ENCODE results near the gene COL6A3.

COL6A3 gene

DNA sequence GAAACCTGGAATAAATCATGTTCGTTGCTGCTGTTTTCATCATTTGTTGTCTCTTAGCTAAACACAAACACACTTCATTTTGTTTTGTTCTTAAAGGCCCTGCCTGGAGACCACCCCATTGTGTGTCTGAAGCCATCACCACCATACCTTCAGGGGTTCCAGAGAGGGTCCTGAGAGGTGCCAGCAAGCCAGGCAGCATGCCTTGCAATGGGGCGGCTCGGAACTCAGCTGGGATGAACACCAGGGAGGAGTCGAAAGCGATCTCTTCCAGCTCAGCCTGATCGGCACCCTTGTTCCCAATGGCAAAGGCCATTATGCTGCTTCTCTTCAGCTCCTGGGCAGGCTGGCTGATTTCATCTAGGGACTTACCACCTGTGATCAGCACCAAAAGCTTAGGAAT lies 33.2 kb downstream of the COL6A3 start:
- H3K27ac ChIP-seq = no peak overlapping the region
- no peaks in the 10 kb centered on the region for H4K20me1 ChIP-seq (ENCODE audit: insufficient read depth)
- H3K79me2 ChIP-seq (ENCODE audit: insufficient read depth, low read depth) = no peaks in the 10 kb centered on the region

DNA sequence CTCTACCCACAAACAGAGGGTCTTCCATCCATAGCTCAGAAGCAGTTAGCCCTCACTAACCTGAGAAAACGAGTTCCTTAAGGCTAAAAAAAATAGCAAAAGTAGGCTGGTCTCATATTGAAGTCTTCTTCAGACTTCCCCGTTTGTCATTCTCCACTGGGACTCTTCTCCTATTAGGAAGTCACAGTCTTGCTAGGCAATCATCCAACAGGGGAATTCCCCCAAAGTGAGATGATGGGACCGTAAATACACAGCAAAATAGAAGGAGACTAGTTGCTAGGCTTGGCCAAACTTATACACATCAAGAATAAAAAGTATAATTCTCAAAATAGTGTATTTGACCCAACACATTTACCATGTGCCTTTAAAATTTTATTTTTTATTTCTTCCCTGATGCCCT lies 34.3 kb downstream of the COL6A3 start:
- Histone ChIP-seq H3K27me3 (ENCODE audit: insufficient read depth, low read depth) (no peaks in the 10 kb centered on the region), H3K4me1 (ENCODE audit: low read depth, poor library complexity, severe bottlenecking) (no peaks in the 10 kb centered on the region), H3K36me3 (ENCODE audit: insufficient read depth) (no peaks in the 10 kb centered on the region)

More for the DNA sequence above, 33.2 kb downstream of the COL6A3 start:
- no peaks in the 10 kb centered on the region for H3K4me1 ChIP-seq (ENCODE audit: low read depth, poor library complexity, severe bottlenecking)
- no peaks in the 10 kb centered on the region for H3K27me3 ChIP-seq (ENCODE audit: insufficient read depth, low read depth)
- no peak overlapping the region for H3K9ac ChIP-seq
- TF ChIP-seq, protein P1, sequence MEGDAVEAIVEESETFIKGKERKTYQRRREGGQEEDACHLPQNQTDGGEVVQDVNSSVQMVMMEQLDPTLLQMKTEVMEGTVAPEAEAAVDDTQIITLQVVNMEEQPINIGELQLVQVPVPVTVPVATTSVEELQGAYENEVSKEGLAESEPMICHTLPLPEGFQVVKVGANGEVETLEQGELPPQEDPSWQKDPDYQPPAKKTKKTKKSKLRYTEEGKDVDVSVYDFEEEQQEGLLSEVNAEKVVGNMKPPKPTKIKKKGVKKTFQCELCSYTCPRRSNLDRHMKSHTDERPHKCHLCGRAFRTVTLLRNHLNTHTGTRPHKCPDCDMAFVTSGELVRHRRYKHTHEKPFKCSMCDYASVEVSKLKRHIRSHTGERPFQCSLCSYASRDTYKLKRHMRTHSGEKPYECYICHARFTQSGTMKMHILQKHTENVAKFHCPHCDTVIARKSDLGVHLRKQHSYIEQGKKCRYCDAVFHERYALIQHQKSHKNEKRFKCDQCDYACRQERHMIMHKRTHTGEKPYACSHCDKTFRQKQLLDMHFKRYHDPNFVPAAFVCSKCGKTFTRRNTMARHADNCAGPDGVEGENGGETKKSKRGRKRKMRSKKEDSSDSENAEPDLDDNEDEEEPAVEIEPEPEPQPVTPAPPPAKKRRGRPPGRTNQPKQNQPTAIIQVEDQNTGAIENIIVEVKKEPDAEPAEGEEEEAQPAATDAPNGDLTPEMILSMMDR (conservative IDR thresholded peaks at IDR 0.05; ENCODE audit: low read depth, low read length) = no peak
- H3K4me2 ChIP-seq = no peak overlapping the region
- no peak overlapping the region for H3K4me3 ChIP-seq (IDR thresholded peaks at IDR 0.05; ENCODE audit: insufficient read depth, low read depth, low read length)
- no peak overlapping the region for H2AFZ ChIP-seq (ENCODE audit: low read depth)
- H3K36me3 ChIP-seq (ENCODE audit: insufficient read depth) = no peaks in the 10 kb centered on the region

DNA sequence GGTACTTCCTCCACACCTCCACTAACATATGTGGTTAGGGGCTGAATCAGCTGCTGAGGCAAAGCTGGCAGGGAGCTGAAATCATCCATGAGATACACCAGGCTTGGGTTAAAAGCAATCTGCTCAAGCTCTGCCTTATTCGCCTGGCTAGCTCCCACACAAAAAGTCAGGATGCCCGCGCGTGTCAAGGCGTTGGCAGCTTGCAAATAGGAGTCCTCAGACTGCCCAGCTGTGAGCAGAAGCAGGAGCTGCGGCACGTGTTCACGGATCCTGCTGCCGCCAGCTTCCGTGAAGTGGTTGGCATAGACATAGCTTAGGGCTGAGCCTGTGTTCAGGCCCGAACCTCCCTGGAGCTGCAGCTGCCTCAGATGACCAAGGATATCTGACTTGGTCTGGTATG lies 35.3 kb downstream of the COL6A3 start:
- Histone ChIP-seq H2AFZ (ENCODE audit: low read depth) (no peak overlapping the region), H3K27me3 (ENCODE audit: insufficient read depth, low read depth) (no peaks in the 10 kb centered on the region), H3K79me2 (ENCODE audit: insufficient read depth, low read depth) (no peaks in the 10 kb centered on the region), H3K4me1 (ENCODE audit: low read depth, poor library complexity, severe bottlenecking) (no peaks in the 10 kb centered on the region), H3K4me3 (IDR thresholded peaks at IDR 0.05; ENCODE audit: insufficient read depth, low read depth, low read length) (no peak overlapping the region), H3K36me3 (ENCODE audit: insufficient read depth) (no peaks in the 10 kb centered on the region), H3K9ac (no peak overlapping the region), H3K27ac (no peak overlapping the region), H4K20me1 (ENCODE audit: insufficient read depth) (no peaks in the 10 kb centered on the region), H3K4me2 (no peak overlapping the region)
- TF ChIP-seq, protein P1 (conservative IDR thresholded peaks at IDR 0.05; ENCODE audit: low read depth, low read length) = no peak

More for the DNA sequence above, 34.3 kb downstream of the COL6A3 start:
- Histone ChIP-seq H3K4me3 (IDR thresholded peaks at IDR 0.05; ENCODE audit: insufficient read depth, low read depth, low read length) (no peak overlapping the region), H3K9ac (no peak overlapping the region), H3K4me2 (no peak overlapping the region), H3K79me2 (ENCODE audit: insufficient read depth, low read depth) (no peaks in the 10 kb centered on the region), H2AFZ (ENCODE audit: low read depth) (no peak overlapping the region), H3K27ac (no peak overlapping the region), H4K20me1 (ENCODE audit: insufficient read depth) (no peaks in the 10 kb centered on the region)
- TF ChIP-seq, protein P1 (conservative IDR thresholded peaks at IDR 0.05; ENCODE audit: low read depth, low read length) = no peak

DNA sequence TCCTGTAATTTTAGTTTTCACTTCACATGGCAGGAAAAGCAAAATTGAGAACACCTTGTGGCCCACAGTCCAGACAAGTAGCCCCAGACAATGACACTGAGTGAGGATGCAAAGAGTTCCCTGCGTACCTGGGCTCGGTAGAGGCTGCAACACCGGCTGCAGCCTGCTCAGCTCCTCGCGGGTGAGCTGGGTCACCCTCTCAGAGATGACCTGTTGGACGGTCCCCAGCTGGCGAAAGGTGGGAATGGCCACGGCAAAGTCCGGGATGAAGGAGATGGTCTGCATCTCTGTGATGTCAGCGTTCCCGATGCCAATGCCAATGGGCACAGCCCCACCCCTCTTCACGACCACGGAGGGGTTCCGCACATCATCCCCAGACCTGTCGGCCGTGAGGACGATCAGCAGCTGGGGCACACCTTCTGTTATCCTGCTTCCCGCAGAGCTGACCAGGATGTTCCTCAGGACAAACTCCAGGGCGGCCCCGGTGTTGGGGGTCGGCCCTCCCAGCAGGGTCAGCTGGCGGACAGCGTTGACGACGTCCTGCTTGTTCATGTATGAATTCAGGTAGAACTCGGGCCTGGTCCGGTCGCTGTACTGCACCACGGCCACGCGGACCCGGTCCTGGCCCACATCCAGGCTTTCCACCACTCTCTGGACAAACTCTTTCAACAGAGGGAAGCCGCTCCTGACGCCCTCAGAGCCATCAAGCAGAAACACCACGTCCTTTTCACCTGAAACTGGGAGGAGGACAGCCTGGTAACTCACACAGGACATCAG lies 39.5 kb downstream of the COL6A3 start:
- Histone ChIP-seq H3K27ac (no peak overlapping the region), H4K20me1 (ENCODE audit: insufficient read depth) (no peaks in the 10 kb centered on the region), H2AFZ (ENCODE audit: low read depth) (no peak overlapping the region), H3K9ac (no peak overlapping the region), H3K36me3 (ENCODE audit: insufficient read depth) (no peaks in the 10 kb centered on the region), H3K4me3 (IDR thresholded peaks at IDR 0.05; ENCODE audit: insufficient read depth, low read depth, low read length) (no peak overlapping the region), H3K4me1 (ENCODE audit: low read depth, poor library complexity, severe bottlenecking) (no peaks in the 10 kb centered on the region), H3K27me3 (ENCODE audit: insufficient read depth, low read depth) (no peaks in the 10 kb centered on the region), H3K79me2 (ENCODE audit: insufficient read depth, low read depth) (no peaks in the 10 kb centered on the region), H3K4me2 (no peak overlapping the region)
- TF ChIP-seq, protein P1 (conservative IDR thresholded peaks at IDR 0.05; ENCODE audit: low read depth, low read length) = no peak

Measured in KMS-11 (cell line).